GM21423 (cell line): Measurements from ENCODE around the gene MGAT4C.
"Not testable (repeated sequence)": the region's sequence is repeated elsewhere in the genome, so short reads cannot be mapped to it uniquely, and the experiment has no call there.

Source experiments
- ATAC-seq: cut with Tn5 transposase; IDR thresholded peaks from one replicate; pipeline ENCODE4 v1.9.1; 2021; ENCODE audit warnings: mild to moderate bottlenecking, moderate library complexity; ENCODE audit not compliant: unreplicated experiment

The MGAT4C gene

GRCh38 chr12:86256163-86256562 lies at the start of gene MGAT4C:
Gene MGAT4C, minus strand, starts transcription at chr12:86256391.
- no peak for ATAC-seq

DNA sequence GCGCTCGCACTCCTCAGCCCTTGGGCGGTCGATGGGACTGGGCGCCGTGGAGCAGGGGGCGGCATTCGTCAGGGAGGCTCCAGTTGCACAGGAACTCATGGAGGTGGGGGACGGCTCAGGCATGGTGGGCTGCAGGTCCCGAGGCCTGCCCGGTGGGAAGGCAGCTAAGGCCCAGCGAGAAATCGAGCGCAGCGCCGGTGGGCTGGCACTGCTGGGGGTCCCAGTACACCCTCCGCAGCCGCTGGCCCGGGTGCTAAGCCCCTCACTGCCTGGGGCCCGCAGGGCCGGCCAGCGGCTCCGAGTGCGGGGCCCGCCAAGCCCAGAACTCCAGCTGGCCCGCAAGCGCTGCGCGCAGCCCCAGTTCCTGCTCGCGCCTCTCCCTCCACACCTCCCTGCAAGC lies 40.2 kb upstream of the MGAT4C start:
- not testable (repeated sequence) for ATAC-seq

DNA sequence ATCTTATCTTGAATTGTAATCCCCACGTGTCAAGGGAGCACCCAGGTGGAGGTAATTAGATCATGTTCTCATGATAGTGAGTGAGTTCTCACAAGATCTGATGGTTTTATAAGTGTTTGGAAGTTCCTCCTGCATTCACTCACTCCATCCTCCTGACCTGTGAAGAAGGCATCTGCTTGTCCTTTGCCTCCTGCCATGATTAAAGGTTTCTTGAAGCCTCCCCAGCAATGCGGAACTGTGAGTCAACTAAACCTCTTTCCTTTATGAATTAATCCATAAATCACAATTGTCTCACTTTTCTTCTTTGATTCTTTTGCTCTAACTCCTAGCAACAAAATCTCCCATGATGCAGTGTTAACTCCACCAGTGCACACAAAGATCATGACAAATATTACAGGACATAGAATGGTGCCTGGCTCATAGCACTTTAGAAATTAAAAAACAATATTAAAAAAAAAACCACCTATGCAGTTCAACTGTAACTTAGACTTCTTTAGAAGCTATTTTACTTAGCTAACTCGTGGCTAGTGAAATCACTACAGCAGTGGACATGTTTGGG lies 37.6 kb upstream of the MGAT4C start:
- no peak for ATAC-seq

DNA sequence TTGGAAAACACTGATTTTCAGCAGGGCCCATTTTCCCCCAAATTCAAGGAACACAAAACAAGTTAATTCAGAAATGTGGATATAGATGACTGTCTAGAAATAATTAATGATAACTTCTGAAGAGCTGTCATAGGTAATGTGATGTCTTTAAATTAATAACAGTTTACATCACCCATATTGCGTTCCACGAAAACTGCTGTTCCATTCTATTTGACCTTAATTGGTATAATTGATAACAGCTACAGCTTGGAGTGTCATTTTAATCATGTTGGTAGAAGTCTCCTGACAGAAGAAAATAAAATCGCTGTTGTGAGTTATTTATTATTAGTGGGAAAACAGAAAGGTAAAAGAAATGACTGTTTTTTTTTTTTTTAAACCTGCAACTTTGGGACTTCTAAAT lies 36.3 kb upstream of the MGAT4C start:
- no peak for ATAC-seq

GRCh38 chr12:86290615-86291014 lies 34.4 kb upstream of the MGAT4C start:
- no peak for ATAC-seq

GRCh38 chr12:86286119-86286518 lies 29.9 kb upstream of the MGAT4C start:
- ATAC-seq = no peak

DNA sequence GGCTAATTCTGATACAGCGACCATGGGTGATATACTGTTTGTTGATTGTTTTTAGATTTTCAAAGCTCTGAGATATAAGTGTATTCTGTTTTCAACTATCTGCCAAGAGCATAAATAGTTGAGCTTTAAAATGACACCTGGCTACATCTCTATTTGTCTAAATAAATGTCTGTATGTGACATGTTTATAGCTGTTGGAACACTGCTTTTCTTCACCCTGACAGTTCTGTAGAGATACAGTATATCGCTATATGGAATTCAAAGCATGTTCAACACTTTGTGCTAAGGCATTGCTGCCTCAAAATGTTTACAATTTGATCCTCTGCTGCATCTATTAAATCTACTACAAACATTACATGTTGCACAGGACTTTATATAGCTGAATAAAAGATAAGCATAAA lies 27.4 kb upstream of the MGAT4C start:
- no peak for ATAC-seq

- ATAC-seq = no peak
Measured at GRCh38 chr12:86275356-86275755, 19.2 kb upstream of the MGAT4C start.

GRCh38 chr12:86265329-86265695 lies 9.1 kb upstream of the MGAT4C start:
- ATAC-seq = no peak

GRCh38 chr12:86264451-86265328 lies 8.5 kb upstream of the MGAT4C start:
- no peak for ATAC-seq

DNA sequence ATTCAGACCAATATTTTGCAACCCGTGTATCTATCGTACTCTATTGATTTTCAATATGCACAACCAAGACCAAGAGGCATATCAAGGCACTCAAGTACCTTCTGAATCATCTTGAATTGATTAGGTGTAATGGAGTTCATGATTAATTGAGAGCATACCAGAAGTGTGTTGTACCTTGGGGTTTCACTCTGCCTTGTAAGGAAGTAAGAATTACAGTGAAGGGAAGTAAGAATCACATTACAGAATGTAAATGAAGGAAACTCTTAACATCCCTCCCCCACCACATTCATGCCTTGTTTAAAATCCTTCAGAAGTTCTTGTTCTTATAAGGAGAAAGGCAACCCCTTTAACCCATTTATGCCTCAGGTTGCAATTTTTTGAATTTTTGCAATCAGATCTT lies 5.4 kb upstream of the MGAT4C start:
- ATAC-seq = no peak

DNA sequence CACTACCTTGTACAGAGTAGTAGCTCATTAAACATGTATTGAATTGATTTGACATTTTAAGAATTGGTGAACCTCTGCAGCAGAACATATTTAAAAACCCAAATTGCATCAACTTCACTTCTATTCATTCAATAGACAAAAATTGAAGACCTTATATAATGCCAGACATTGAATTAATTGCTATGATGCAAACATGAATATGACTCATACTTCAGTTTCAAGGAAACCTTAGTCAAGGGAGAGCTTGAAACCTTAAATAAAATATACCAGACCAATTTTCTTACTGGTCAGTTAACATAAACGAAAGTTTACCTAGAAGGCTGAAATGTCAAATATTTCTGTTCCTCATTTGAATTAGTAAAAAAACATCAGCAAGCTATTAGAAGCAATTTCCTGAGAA lies 5.0 kb upstream of the MGAT4C start:
- ATAC-seq = no peak

- ATAC-seq = no peak
Measured at GRCh38 chr12:86260183-86260582, 4.0 kb upstream of the MGAT4C start.

- no peak for ATAC-seq
Measured at GRCh38 chr12:86257134-86257533, 943 bp upstream of the MGAT4C start.

DNA sequence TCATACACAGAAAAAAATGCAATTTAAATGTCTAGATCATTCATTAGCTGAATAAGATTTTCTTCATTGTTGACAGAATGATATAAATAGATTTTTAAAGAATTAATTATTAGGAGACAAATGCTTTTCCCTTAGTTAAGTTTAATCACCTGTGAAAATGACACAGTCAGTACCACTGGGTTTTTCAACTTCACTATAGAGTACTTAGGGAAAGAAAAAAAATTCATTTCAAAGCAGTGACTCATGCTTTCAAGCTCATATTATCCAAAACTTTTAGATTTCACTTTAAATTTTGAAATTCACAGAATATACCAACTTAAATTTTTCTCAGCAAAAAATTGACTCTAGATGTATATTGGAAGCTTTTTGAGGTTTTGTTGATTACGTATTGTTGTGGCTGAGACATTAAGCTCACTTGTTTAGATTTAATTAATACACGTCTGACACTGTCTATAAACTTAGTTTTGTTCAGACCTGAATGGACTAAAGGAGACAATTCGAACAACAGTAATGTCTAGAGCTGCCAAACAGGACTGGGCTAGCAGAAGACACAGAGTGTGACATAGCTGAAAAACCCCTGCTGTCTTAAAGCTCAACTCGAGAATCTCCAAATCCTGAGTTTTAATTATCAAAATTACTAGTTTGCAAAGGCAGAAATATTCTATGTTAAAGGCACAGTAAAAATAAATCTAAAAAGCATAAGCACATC lies 1.6 kb downstream of the MGAT4C start:
- no peak for ATAC-seq

GRCh38 chr12:86249851-86250250 lies 6.3 kb downstream of the MGAT4C start:
- ATAC-seq = no peak

GRCh38 chr12:86249276-86249675 lies 6.9 kb downstream of the MGAT4C start:
- no peak for ATAC-seq

- no peak for ATAC-seq
Measured at GRCh38 chr12:86247871-86248270, 8.3 kb downstream of the MGAT4C start.

- no peak for ATAC-seq
Measured at GRCh38 chr12:86241600-86241999, 14.6 kb downstream of the MGAT4C start.

- no peak for ATAC-seq
Measured at GRCh38 chr12:86234316-86234855, 21.8 kb downstream of the MGAT4C start.

GRCh38 chr12:86233126-86233525 lies 23.1 kb downstream of the MGAT4C start:
- no peak for ATAC-seq
